Prostate gland (tissue), 2 donors: ENCODE data around the gene SP110.
"Not testable (repeated sequence)": the region's sequence is repeated elsewhere in the genome, so short reads cannot be mapped to it uniquely, and the experiment has no call there.

Experiments used
- CTCF ChIP-seq, 4 experiments: fragments of 200-600 bp in 2 of 4; fragments of 450-650 bp in 2 of 4; sonication (generic) in 2 of 4; IDR thresholded peaks; 1 replicate in 3 of 4; 2 replicates in 1 of 4; pipeline ENCODE4 v1.5.1; 2016 to 2019; ENCODE audit warnings: antibody characterized with exemption in 4 of 4, mild to moderate bottlenecking in 2 of 4, moderate library complexity in 2 of 4
- POLR2A ChIP-seq: fragments of 450-650 bp; IDR thresholded peaks from one replicate; pipeline ENCODE4 v1.6.1; 2016; ENCODE audit warnings: antibody characterized with exemption, mild to moderate bottlenecking
- POLR2AphosphoS5 ChIP-seq: sonication (generic); formaldehyde crosslinking; IDR thresholded peaks from one replicate; pipeline ENCODE4 v1.6.1; 2017; ENCODE audit warnings: antibody characterized with exemption

- TF ChIP-seq POLR2AphosphoS5; CTCF (IDR thresholded peaks at IDR 0.05); POLR2A: not testable (repeated sequence)
Observed at GRCh38 chr2:230119827-230120226, 100.0 kb downstream of the SP110 start.
